MM.1S (cell line): ENCODE results near the gene MAD1L1.

Experiments
- CTCF ChIP-seq: fragments of 300-600 bp; sonication (generic); IDR thresholded peaks from 2 replicates; pipeline ENCODE4 v1.5.1; 2016; ENCODE audit warnings: antibody characterized with exemption, low read length, mixed read lengths
- EZH2 ChIP-seq: fragments of 300-600 bp; sonication (generic); optimal IDR thresholded peaks from 2 replicates; pipeline ENCODE3; 2017; ENCODE audit warnings: low read depth, mild to moderate bottlenecking, antibody characterized with exemption, low read length, mixed read lengths
- EZH2phosphoT487 ChIP-seq: fragments of 300-600 bp; sonication (generic); IDR thresholded peaks from 2 replicates; pipeline ENCODE4 v1.6.1; 2018; ENCODE audit warnings: antibody characterized with exemption, low read length

- no peak for TF ChIP-seq CTCF
- TF ChIP-seq EZH2 = no peak
- TF ChIP-seq EZH2phosphoT487 = no peak
Observed at GRCh38 chr7:1779445-1779844, 453.3 kb downstream of the MAD1L1 start.
